H9 (cell line): ENCODE results near the gene ACBD6. TPM values are rescaled to one million over a fixed set of nuclear protein-coding genes. Genes with fewer than 3 reads are reported as not detected.
A peak's percentile ranks its signal among the peaks of the same experiment; 100 is the strongest.

Experiments used
- DNase-seq: peaks from one replicate; pipeline ENCODE4 v3.0.0-alpha.2; 2017
- H2AFZ ChIP-seq: one replicate; pipeline ENCODE4 v1.6.1; 2013; ENCODE audit warnings: mild to moderate bottlenecking, low read length, control low read depth, moderate library complexity
- H2AK5ac ChIP-seq: 2 replicates; pipeline ENCODE4 v1.6.1; 2013; ENCODE audit warnings: low read length, control low read depth, mixed read lengths; ENCODE audit not compliant: insufficient read length
- H2BK120ac ChIP-seq: one replicate; pipeline ENCODE4 v1.6.1; 2013; ENCODE audit warnings: low read depth, mild to moderate bottlenecking, low read length, control low read depth, inconsistent platforms; ENCODE audit not compliant: poor library complexity, severe bottlenecking
- H2BK12ac ChIP-seq: 2 replicates; pipeline ENCODE4 v1.6.1; 2013; ENCODE audit warnings: low read length, control low read depth, mixed read lengths, low read depth; ENCODE audit not compliant: insufficient read length
- H2BK15ac ChIP-seq: 2 replicates; pipeline ENCODE4 v1.6.1; 2013; ENCODE audit warnings: low read depth, low read length, control low read depth
- H2BK20ac ChIP-seq: one replicate; pipeline ENCODE4 v1.6.1; 2013; ENCODE audit warnings: low read depth, mild to moderate bottlenecking, low read length, control low read depth, inconsistent platforms; ENCODE audit not compliant: poor library complexity, severe bottlenecking
- H2BK5ac ChIP-seq: 2 replicates; pipeline ENCODE4 v1.6.1; 2013; ENCODE audit warnings: low read length, control low read depth, mixed read lengths; ENCODE audit not compliant: insufficient read length
- H3K14ac ChIP-seq: 2 replicates; pipeline ENCODE4 v1.6.1; 2013; ENCODE audit warnings: low read length, control low read depth; ENCODE audit not compliant: insufficient read depth
- H3K18ac ChIP-seq: 2 replicates; pipeline ENCODE4 v1.6.1; 2013; ENCODE audit warnings: low read depth, mild to moderate bottlenecking, mixed read lengths, low read length, control low read depth; ENCODE audit not compliant: insufficient read length
- H3K23ac ChIP-seq: 2 replicates; pipeline ENCODE4 v1.6.1; 2013; ENCODE audit warnings: low read length, control low read depth, mixed read lengths, low read depth; ENCODE audit not compliant: insufficient read length
- H3K23me2 ChIP-seq: 2 replicates; pipeline ENCODE4 v1.6.1; 2013; ENCODE audit warnings: low read depth, mild to moderate bottlenecking, mixed read lengths, low read length, control low read depth; ENCODE audit not compliant: insufficient read length, poor library complexity, severe bottlenecking
- H3K27ac ChIP-seq: 2 replicates; pipeline ENCODE4 v1.5.1; 2013; ENCODE audit warnings: low read length, control low read depth, mixed read lengths, low read depth; ENCODE audit not compliant: insufficient read length
- H3K27me3 ChIP-seq: 2 replicates; pipeline ENCODE4 v1.6.1; 2013; ENCODE audit warnings: low read length, control low read depth, inconsistent platforms; ENCODE audit not compliant: insufficient read depth
- H3K4ac ChIP-seq: 2 replicates; pipeline ENCODE4 v1.6.1; 2013; ENCODE audit warnings: low read depth, mild to moderate bottlenecking, control low read depth, inconsistent platforms, low read length, moderate library complexity
- H3K4me1 ChIP-seq: 2 replicates; pipeline ENCODE4 v1.6.1; 2013; ENCODE audit warnings: low read length, control low read depth, inconsistent platforms; ENCODE audit not compliant: insufficient read depth
- H3K4me2 ChIP-seq: 2 replicates; pipeline ENCODE4 v1.6.1; 2013; ENCODE audit warnings: low read length, control low read depth, mixed read lengths; ENCODE audit not compliant: insufficient read length, insufficient read depth
- H3K56ac ChIP-seq: 2 replicates; pipeline ENCODE4 v1.6.1; 2013; ENCODE audit warnings: low read depth, mild to moderate bottlenecking, mixed read lengths, low read length, control low read depth; ENCODE audit not compliant: insufficient read length
- H3K79me1 ChIP-seq: 2 replicates; pipeline ENCODE4 v1.6.1; 2013; ENCODE audit warnings: low read depth, mild to moderate bottlenecking, moderate library complexity, low read length, control low read depth, inconsistent platforms; ENCODE audit not compliant: insufficient read depth, poor library complexity, severe bottlenecking
- H3K79me2 ChIP-seq: 2 replicates; pipeline ENCODE4 v1.6.1; 2013; ENCODE audit warnings: low read length, control low read depth, inconsistent platforms; ENCODE audit not compliant: insufficient read depth
- H3K9ac ChIP-seq: 2 replicates; pipeline ENCODE4 v1.6.1; 2013; ENCODE audit warnings: low read length, control low read depth, mixed read lengths; ENCODE audit not compliant: insufficient read length; ENCODE audit errors: extremely low read depth
- H3K9me3 ChIP-seq: one replicate; pipeline ENCODE4 v1.6.1; 2013; ENCODE audit warnings: low read depth, low read length, inconsistent platforms; ENCODE audit not compliant: control insufficient read depth
- H3T11ph ChIP-seq: one replicate; pipeline ENCODE4 v1.6.1; 2013; ENCODE audit warnings: mild to moderate bottlenecking, low read length, control low read depth, inconsistent platforms
- H4K20me1 ChIP-seq: one replicate; pipeline ENCODE4 v1.6.1; 2013; ENCODE audit not compliant: control insufficient read depth, insufficient read length, insufficient read depth
- H4K5ac ChIP-seq: 2 replicates; pipeline ENCODE4 v1.6.1; 2013; ENCODE audit warnings: low read depth, mild to moderate bottlenecking, mixed read lengths, low read length, control low read depth; ENCODE audit not compliant: insufficient read length
- H4K8ac ChIP-seq: replicated peaks from 2 replicates; pipeline ENCODE4 v1.6.1; 2013; ENCODE audit warnings: low read length, control low read depth, mixed read lengths, low read depth; ENCODE audit not compliant: insufficient read length
- H4K91ac ChIP-seq: 2 replicates; pipeline ENCODE4 v1.6.1; 2013; ENCODE audit warnings: low read depth, mild to moderate bottlenecking, moderate library complexity, mixed read lengths, low read length, control low read depth; ENCODE audit not compliant: insufficient read length
- H3K27ac Mint-ChIP-seq, 3 experiments: 2 replicates in 2 of 3; 3 replicates in 1 of 3; pipeline ENCODE4 v1.8.0; 2020 to 2021; ENCODE audit warnings: mixed read lengths in 3 of 3, mild to moderate bottlenecking in 1 of 3, moderate library complexity in 1 of 3
- H3K27me3 Mint-ChIP-seq: 2 replicates; pipeline ENCODE4 v1.8.0; 2021; ENCODE audit warnings: low read depth, mild to moderate bottlenecking, moderate library complexity, mixed read lengths
- H3K36me3 Mint-ChIP-seq, 3 experiments: 2 replicates in 2 of 3; 3 replicates in 1 of 3; pipeline ENCODE4 v1.8.0; 2020 to 2021; ENCODE audit warnings: low read depth in 3 of 3, mixed read lengths in 3 of 3; ENCODE audit not compliant: insufficient read depth in 1 of 3
- H3K4me1 Mint-ChIP-seq, 2 experiments: 2 replicates each; pipeline ENCODE4 v1.8.0; 2020; ENCODE audit warnings: mixed read lengths in 2 of 2
- H3K4me3 Mint-ChIP-seq, 2 experiments: 2 replicates in 1 of 2; 3 replicates in 1 of 2; pipeline ENCODE4 v1.8.0; 2020 to 2021; ENCODE audit warnings: mild to moderate bottlenecking in 2 of 2, mixed read lengths in 2 of 2, moderate library complexity in 1 of 2
- H3K9me3 Mint-ChIP-seq, 2 experiments: 2 replicates in 1 of 2; 3 replicates in 1 of 2; pipeline ENCODE4 v1.8.0; 2020; ENCODE audit warnings: mild to moderate bottlenecking in 2 of 2, mixed read lengths in 2 of 2, moderate library complexity in 1 of 2
- WGBS: extraction: QIAGEN DNeasy Blood & Tissue Kit; methylation state at CpG from one replicate; pipeline ENCODE4 v1.1.7; 2013; ENCODE audit warnings: missing lambda C conversion rate, low lambda C conversion rate, mixed read lengths; ENCODE audit not compliant: insufficient read length; ENCODE audit errors: extremely low coverage; 5-methylcytosine and 5-hydroxymethylcytosine counted together
- total RNA-seq: library from RNA; stranded (reverse); gene quantifications from 2 replicates; pipeline ENCODE4 v1.2.1, GENCODE V29; 2021
- TF ChIP-seq, protein P1 (sequence below): fragments of 200-600 bp; sonication (generic); conservative IDR thresholded peaks from 3 replicates; pipeline ENCODE4 v1.8.0; 2021; ENCODE audit warnings: antibody characterized with exemption, mild to moderate bottlenecking

Gene ACBD6
- total RNA-seq, 1 experiment from 2014 or later: 51.4 TPM

DNA sequence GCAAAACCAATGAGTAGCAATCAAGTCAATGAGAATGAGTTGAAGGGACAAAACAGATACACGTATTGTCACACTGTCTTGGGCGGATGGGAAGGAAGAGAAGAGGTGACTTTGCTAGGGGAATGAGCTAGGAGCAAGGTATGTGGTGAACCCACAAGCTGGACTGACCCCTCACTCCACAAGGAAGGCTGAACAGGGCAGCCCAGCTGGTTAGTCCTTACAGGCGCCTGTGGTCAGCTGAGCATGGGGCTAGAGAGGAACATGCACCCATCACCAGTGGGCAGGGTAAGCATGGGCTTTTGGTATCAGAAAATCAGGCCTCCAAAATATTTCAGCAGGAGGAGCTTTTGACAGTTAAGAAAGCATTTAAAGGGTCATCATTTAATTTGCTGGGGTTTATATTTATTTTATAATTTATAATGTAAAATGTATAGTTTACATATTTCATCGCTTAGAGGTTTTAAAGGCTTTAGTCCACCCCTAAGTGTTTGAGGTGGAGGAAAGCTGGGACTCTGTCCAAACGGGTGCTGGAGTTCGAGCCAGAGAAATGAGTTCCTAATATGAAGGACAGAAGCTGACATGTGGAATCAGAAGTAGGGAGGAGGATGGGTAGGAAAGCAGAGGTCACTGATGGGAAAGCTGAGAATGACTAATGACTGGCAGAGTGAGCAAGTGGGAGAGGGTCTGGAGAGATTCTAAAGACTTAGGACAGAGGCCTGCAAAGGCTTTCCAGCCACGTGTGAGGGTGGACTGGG is 22.0 kb upstream of the ACBD6 start:
- H3K27me3 Mint-ChIP-seq: no peaks in the 10 kb centered on the region
- no peaks in the 10 kb centered on the region for H4K20me1 ChIP-seq
- H3K4me1 Mint-ChIP-seq: peaks cover 19 to 35% of the 10 kb centered on the region in 2 experiments
- no peak overlapping the region for H3K14ac ChIP-seq
- H3K23me2 ChIP-seq: no peaks in the 10 kb centered on the region
- no peaks in the 10 kb centered on the region for H3K79me1 ChIP-seq
- H4K5ac ChIP-seq: no peak overlapping the region
- no peak overlapping the region for H3T11ph ChIP-seq
- TF ChIP-seq, protein P1, sequence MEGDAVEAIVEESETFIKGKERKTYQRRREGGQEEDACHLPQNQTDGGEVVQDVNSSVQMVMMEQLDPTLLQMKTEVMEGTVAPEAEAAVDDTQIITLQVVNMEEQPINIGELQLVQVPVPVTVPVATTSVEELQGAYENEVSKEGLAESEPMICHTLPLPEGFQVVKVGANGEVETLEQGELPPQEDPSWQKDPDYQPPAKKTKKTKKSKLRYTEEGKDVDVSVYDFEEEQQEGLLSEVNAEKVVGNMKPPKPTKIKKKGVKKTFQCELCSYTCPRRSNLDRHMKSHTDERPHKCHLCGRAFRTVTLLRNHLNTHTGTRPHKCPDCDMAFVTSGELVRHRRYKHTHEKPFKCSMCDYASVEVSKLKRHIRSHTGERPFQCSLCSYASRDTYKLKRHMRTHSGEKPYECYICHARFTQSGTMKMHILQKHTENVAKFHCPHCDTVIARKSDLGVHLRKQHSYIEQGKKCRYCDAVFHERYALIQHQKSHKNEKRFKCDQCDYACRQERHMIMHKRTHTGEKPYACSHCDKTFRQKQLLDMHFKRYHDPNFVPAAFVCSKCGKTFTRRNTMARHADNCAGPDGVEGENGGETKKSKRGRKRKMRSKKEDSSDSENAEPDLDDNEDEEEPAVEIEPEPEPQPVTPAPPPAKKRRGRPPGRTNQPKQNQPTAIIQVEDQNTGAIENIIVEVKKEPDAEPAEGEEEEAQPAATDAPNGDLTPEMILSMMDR: no peak
- no peak overlapping the region for H3K4me2 ChIP-seq
- no peak overlapping the region for H2BK20ac ChIP-seq
- H3K18ac ChIP-seq: no peak overlapping the region
- H3K36me3 Mint-ChIP-seq: no peaks in the 10 kb centered on the region
- H3K4me1 ChIP-seq: peaks cover 2% of the 10 kb centered on the region; the same call in 1 of the 2 replicates
- H3K27me3 ChIP-seq: no peaks in the 10 kb centered on the region
- no peak overlapping the region for H2AFZ ChIP-seq
- no peak overlapping the region for H3K9ac ChIP-seq
- DNase-seq: no peak
- H3K23ac ChIP-seq: no peak overlapping the region
- no CpG with 5 or more reads among the region's 7 CpGs for WGBS
- H4K8ac ChIP-seq: no peak overlapping the region
- no peak overlapping the region for H3K4ac ChIP-seq
- no peak overlapping the region for H2BK15ac ChIP-seq
- H3K4me3 Mint-ChIP-seq: no peak overlapping the region
- H2BK5ac ChIP-seq: no peak overlapping the region
- H2BK12ac ChIP-seq: no peak overlapping the region
- peak overlapping the region in 1 of 3 experiments; percentile 13; a peak in 1 of 7 replicates for H3K27ac Mint-ChIP-seq
- H3K9me3 ChIP-seq: no peaks in the 10 kb centered on the region
- H2AK5ac ChIP-seq: no peak overlapping the region
- H3K9me3 Mint-ChIP-seq: no peaks in the 10 kb centered on the region
- no peak overlapping the region for H3K27ac ChIP-seq
- no peak overlapping the region for H2BK120ac ChIP-seq
- H3K56ac ChIP-seq: no peak overlapping the region
- no peaks in the 10 kb centered on the region for H3K79me2 ChIP-seq
- no peak overlapping the region for H4K91ac ChIP-seq
